NCI-H1105 treated with DMSO at 0.1 percent for 48 hours (cell line): Measurements from ENCODE around the gene FANCC.
A peak's percentile ranks its signal among the peaks of the same experiment; 100 is the strongest.
"Not testable (repeated sequence)": the region's sequence is repeated elsewhere in the genome, so short reads cannot be mapped to it uniquely, and the experiment has no call there.

ENCODE experiments used
- DNase-seq: peaks from one replicate; lab custom pipeline; 2025; lab: John Stamatoyannopoulos, UW

The FANCC gene

GRCh38 chr9:95329061-95329460 is 11.6 kb upstream of the FANCC start:
- DNase-seq, result not testable (repeated sequence)

GRCh38 chr9:95327239-95327865 is 9.8 kb upstream of the FANCC start:
- DNase-seq, result no peak

- no peak for DNase-seq
Observed at GRCh38 chr9:95325221-95325620, 7.7 kb upstream of the FANCC start.

- no peak for DNase-seq
Observed at GRCh38 chr9:95317893-95318211, 343 bp upstream of the FANCC start.

GRCh38 chr9:95316794-95317118 is 753 bp downstream of the FANCC start:
- DNase-seq, result peak; percentile 91

GRCh38 chr9:95316274-95316673 is 1.2 kb downstream of the FANCC start:
- peak; percentile 35 for DNase-seq

GRCh38 chr9:95315108-95315746 is 2.3 kb downstream of the FANCC start:
- no peak for DNase-seq

- DNase-seq, result peak; percentile 83
Observed at GRCh38 chr9:95313010-95313498, 4.5 kb downstream of the FANCC start.

GRCh38 chr9:95311961-95312360 is 5.5 kb downstream of the FANCC start:
- DNase-seq, result no peak

- no peak for DNase-seq
Observed at GRCh38 chr9:95307538-95307937, 10.0 kb downstream of the FANCC start.

- DNase-seq, result no peak
Observed at GRCh38 chr9:95306819-95307218, 10.7 kb downstream of the FANCC start.

GRCh38 chr9:95305770-95306492 is 11.6 kb downstream of the FANCC start:
- DNase-seq, result no peak

- DNase-seq, result no peak
Observed at GRCh38 chr9:95302479-95302878, 15.0 kb downstream of the FANCC start.

- DNase-seq, result no peak
Observed at GRCh38 chr9:95297760-95298159, 19.7 kb downstream of the FANCC start.

GRCh38 chr9:95297316-95297715 is 20.2 kb downstream of the FANCC start:
- no peak for DNase-seq

- no peak for DNase-seq
Observed at GRCh38 chr9:95296761-95297160, 20.7 kb downstream of the FANCC start.

GRCh38 chr9:95293296-95293695 is 24.2 kb downstream of the FANCC start:
- not testable (repeated sequence) for DNase-seq

GRCh38 chr9:95292226-95292625 is 25.3 kb downstream of the FANCC start:
- DNase-seq, result no peak

GRCh38 chr9:95286151-95286550 is 31.4 kb downstream of the FANCC start:
- no peak for DNase-seq

- no peak for DNase-seq
Observed at GRCh38 chr9:95285307-95285706, 32.2 kb downstream of the FANCC start.

- DNase-seq, result no peak
Observed at GRCh38 chr9:95284162-95285080, 33.1 kb downstream of the FANCC start.

GRCh38 chr9:95283673-95284072 is 33.8 kb downstream of the FANCC start:
- DNase-seq, result peak; percentile 45
